GM18508 (cell line): ENCODE results near the gene ZNF90.
"Not testable (repeated sequence)": the region's sequence is repeated elsewhere in the genome, so short reads cannot be mapped to it uniquely, and the experiment has no call there.

Source experiments
- ATAC-seq: cut with Tn5 transposase; IDR thresholded peaks from one replicate; pipeline ENCODE4 v1.9.1; 2021; ENCODE audit warnings: moderate number of reproducible peaks; ENCODE audit not compliant: insufficient read depth, unreplicated experiment

ZNF90 gene

DNA sequence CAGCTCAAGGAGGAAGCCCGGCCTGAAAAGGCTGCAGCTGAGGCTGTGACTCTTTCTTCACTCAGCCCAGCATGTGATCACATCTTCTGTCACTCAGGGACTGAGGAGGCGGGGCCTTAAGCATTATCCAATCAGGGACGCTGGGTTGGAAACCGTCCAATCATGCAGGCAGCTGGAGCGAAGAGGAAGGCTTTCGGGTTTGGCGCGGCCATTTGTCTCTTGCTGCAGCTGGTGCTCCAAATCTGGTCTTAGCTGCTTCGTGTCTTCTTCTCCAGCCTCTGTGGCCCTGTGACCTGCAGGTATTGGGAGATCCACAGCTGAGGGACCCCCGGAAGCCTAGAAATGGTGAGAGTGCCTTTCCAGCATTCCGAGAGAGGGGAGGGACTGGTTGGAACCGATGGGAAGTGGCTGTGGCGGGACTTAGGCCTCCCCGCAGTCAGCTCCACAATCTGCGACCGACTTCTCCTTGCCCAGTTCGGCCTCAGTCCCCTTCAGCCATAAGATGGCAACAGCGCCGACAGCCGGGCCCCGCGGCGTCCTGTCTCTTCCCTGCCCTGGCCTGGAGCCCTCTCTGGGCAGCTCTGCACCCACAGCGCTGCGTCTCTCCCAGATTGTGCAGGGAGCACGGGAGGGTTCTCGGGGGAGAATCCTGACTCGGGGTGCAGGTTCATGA is at the start of gene ZNF90:
Gene ZNF90, plus strand, starts transcription at position 210 of the 673 bp plus-strand sequence. Its CDS starts 133 bp downstream, at position 343.
- peak; percentile 72 for ATAC-seq

DNA sequence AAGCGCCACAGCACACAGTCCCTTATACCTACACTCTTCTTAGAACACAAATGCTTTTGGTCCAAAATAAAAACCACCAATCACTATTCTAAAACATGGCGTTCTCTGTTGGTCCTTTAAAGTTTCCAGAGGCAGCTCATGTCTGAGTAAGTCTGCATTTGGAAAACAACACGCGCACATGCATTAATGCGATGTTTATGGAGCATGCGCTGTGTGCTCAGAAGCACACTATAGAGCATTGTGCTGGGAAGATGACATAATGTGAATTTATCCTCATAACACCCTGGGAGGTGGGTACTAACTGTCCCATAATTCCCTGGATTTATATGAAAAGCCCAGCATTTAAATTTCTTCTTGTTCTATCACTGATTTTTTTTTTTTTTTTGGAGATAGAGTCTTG is 49.2 kb upstream of the ZNF90 start:
- no peak for ATAC-seq

DNA sequence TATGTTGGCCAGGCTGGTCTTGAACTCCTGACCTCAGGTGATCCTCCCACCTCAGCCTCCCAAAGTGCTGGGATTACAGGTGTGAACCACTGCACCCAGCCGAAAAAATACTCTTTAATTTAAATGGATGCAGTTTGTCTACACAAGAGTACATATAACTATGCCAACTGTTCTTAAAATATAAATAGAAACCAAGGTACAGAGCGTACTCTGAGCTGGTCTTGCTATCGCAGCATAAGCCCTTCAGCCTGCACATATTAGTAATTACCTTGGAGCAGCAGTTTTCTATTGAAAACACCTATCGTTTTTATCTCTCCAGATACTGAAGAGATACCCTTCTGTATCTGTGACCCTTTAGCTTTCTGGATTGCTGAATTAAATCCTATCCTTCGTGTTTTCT is 41.9 kb upstream of the ZNF90 start:
- no peak for ATAC-seq

DNA sequence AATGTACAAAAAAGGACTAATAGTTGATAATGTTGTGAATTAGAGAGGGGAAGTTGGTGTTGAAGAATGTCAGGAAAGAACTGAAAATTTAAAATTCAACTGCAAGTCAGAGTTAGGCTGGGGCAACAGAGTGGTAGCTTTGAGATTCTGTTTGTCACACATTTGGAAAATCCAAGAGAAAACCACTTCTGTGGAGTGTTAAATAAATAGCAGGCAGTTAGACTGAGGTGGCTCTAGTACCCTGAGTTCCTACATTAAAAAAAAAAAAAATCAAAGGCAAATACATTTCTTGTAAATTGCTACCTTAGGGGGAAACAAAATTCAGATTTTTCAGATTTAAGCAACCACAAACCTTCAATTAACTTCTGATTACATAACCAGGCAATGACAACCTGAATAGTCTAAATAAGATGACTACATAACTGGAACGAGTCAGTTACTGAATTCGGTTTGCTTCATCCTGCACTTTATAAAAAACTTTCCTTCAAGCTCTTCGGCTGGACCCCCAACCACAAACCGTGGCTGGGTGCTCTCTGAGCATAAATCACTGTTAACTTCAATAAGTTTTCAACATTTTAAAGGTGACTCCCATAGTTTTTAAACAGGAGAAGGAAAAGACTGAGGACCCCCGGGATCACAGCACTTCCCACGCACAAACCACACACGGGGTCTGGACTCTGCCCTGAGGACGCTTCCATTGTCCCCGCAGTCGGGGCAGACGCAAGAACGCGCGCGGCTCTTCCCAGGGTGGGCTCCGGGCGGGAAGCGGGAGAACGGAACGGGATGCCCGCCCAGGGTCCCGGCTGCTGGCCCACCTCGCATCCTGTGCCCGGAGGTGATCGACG is 39.2 kb upstream of the ZNF90 start:
- ATAC-seq = no peak

DNA sequence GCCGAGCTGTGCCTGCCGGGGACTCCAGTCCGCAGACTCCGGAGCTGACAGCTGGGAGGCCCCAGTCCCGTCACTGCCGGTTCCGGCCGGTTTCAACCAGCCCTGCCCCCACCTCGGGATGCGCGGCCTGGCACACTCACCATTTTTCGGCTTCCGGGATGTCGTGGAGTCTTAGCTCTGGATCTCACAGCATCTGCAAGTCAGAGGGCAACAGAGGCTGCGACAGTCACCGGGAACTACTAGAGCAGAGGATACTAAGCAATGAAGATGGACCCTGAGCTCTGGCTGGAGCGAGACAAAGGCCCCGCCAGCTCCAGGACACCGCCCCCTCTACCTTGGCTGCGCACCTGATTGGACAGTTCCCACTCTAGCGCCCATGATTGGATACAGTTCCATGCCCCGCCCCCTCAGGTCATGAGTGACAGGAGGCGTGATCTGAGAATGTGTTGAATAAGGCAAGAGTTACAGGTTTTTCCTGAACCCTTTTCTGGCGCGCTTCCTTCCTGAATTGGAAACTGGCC is 38.5 kb upstream of the ZNF90 start, which contains the start of gene ZNF682:
Gene ZNF682, minus strand, starts transcription at position 303 of the 521 bp plus-strand sequence. Its CDS starts 160 bp downstream, at position 143.
- ATAC-seq = peak; percentile 92

DNA sequence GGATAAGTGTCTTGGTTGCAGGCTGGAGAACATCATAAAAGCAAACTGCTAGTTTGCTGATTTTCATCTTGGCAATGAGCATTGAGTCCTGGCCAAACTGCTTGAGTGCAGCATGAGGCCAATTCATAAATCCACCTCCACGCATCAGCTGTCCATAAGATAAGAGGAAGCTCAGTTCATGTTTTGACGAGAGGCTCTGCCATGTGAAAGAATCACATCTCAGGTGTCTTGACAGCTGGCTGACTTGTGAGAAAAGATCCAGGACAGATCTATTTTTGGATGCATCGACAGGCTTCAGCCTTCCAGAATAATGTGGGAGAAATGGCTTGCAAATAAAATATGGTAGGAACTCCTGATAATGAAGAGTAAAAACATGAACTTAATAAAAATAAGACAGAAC is 33.1 kb upstream of the ZNF90 start:
- ATAC-seq = no peak

DNA sequence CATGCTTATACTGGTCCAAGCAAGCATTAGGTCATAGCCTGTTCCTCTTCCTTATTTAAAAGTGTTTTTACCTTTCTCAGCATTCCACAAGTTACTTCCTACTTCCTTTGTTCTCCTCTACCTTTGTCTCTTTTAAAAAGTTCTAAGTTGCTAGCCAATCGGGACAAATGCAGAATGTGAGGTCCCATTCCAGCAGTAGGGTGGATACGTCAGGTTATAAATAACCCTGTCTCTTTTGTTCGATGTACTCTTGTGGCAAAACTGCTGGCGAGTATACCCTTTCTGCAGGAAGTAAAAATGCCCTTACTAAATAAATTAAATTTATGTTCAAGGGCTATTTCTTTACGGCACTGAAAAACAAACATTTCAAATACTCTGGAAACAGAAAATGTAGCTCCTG is 32.1 kb upstream of the ZNF90 start:
- ATAC-seq = not testable (repeated sequence)

DNA sequence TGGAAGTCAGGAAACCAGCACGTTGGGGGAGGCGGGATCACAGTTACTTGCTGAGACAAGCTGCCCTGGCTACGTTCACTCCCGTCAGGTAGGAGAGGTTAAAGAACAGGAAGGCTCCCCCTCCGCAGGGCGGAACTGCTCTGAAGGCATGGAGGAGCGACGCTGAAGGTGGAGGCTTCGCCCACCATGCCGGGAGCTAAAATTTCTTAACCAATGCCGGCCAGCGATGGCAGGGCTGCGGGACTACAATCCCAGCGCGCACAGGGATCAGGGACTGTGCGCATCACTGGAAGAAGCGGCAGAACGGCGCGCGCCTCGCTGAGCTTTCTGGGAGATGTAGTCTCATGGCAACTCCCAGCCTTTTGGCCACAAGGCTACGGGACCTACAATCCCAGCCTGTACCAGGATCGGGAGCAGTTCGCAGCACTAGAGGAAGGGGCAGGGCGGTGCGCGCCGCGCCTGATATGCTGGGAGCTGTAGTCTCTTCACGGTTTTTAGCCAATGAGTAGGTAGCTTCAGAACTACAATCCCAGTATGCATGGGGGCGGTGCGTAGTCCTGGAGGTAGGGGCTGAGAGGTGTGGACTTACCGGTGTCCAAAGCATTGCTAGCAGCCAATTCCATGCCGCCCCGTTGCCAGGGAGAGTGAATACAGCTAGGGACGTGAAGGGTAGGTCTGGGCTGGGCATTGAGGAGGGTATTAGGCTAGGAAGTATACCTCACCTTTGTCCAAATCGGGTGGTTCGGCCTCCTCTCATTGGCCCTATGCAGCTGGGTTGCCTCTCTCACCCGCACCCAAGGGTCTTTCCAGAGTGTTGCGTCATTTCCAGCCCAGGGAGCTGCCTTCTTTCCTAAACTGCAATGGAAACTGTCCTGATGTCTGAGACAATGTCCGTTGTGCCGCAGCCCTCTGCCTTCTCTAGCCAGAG is 25.7 kb upstream of the ZNF90 start:
- ATAC-seq = peak; percentile 70

DNA sequence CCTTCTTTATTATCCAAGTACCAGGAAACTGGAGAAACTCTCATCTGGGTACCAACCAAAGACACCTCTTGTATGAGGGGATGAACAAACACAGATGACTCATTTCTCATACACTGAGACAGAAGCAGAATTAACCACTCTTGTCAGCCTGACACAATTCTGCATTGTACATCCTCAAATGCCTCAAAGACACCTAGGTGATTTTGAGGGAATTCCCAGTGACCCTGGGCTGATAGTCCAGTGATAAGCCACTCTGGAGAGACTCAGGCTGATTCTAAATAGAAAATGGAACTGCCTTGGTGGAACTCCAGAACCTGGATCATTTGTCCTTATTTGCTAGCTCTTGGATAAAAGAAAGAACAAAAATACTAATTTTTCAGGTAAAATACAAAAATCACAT is 19.1 kb upstream of the ZNF90 start:
- not testable (repeated sequence) for ATAC-seq

DNA sequence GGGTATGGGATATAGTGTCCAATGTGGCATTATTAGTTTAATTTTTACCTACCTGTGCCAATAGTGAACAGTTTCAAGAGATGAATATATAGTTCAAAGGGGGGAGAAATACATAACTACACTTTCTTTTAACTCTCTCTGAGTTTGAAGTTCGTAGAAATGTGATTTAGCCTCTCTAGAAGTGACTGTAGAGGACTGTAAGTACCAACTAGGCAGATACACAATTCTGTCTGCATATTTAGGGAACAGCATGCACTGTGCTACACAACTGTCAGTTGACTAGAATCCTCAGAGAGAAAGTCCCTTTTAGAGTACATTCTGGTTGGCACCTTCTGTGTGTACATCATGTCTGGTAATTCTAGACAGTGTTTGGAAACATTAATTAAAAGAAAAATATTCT is 17.5 kb upstream of the ZNF90 start:
- no peak for ATAC-seq

DNA sequence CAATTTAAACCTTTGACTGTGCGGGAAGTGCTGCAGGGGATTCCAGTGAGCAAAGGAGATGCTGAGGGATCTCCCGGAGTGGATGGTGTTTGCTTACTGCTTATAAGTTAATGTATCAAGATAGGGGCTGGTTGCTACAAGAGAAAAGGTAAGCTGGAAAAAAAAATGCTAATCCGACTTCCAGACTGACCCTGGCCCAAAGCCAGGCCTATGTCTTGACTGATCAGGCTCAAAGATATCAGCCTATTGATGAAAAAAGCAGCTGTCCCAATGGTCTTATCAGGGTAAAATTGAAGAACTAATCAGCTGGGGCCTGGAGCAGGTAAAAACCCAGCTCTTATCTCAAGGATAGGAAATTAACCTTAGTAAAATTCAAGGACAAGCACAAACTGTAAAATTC is 10.9 kb upstream of the ZNF90 start:
- ATAC-seq = no peak

DNA sequence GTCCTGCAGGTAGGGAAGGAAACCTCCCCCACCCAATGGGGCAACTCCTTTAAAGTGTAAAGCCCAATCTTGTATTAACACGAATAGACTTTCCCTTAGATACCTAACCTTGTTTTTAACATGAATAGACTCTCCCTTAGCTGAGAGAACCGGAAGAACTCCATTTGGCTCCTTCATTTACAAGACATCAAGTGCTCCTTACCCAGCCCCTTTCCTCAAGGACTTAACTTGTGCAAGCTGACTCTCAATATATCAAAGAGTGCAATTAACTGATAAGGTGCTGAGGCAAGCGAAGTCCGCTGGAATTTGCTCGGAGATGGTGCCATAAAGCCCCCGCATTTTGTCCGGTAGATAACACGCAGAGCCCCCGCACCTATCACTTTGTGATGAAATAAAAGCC is 9.9 kb upstream of the ZNF90 start:
- no peak for ATAC-seq

DNA sequence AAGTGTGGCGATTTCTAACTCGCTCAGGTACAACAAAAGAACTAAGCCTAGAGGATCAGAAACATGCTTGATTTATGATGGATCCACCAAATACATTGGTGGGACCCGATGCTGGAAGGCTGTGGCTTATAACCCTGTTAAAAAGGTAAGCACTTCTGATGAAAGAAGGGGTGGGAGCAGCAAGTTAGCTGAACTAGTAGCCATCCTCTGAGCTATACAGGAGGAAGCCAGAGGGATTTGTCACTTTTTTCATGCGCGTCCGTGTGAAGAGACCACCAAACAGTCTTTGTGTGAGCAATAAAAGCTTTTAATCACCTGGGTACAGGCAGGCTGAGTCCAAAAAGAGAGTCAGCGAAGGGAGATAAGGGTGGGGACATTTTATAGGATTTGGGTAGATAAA is 9.2 kb upstream of the ZNF90 start:
- ATAC-seq = not testable (repeated sequence)

DNA sequence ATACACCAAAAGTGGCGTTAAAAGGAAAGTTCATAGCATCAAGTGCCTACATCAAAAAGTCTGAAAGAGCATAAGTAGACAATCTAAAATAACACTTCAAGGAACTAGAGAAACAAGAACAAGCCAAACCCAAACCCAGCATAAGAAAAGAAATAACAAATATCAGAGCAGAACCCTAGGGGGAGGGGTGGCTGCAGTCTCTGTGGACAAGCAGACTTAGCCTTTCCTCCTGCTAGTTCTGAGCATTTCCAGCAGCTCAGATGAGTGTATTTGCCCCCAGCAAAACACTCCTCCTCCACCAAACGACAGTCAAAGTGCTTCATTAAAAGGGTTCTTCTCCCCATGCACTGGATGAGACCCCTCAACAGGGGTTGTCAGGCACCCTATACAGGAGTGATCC is 7.1 kb upstream of the ZNF90 start:
- no peak for ATAC-seq

DNA sequence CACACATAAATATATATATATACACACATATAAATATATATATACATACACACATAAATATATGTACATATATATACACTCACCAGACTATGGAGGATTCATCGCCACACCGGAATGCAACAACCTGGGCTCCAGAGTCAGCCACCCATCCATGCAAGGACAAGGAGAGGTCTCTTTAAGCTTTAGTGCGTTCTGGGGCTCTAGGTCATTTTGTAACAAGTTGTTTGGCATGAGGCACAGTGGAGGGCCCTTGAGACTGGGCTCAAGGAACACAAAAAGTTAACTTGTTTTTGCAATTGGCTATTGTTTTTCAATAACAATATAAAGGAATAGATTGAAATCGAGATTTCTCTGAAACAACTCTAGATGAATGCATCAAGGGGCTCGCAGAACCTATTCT is 4.9 kb upstream of the ZNF90 start:
- no peak for ATAC-seq

DNA sequence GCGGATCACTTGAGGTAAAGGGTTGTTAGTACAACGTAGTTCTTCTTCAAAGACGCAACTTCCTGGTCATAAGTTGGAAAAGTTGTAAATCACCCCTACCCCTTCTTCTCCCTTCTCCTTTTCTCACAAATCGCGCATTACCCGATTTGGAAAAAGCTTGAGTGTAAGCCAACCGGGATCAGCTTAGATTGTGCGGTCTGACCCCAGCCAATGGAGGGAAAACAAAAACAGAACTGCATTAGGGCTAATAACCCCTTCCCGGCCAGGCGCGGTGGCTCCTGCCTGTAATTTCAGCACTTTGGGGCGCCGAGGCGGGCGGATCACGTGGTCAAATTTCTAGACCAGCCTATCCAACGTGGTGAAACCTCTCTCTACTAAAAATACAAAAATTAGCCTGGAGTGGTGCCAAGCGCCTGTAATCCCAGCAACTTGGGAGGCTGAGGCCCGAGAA is 806 bp downstream of the ZNF90 start:
- no peak for ATAC-seq

DNA sequence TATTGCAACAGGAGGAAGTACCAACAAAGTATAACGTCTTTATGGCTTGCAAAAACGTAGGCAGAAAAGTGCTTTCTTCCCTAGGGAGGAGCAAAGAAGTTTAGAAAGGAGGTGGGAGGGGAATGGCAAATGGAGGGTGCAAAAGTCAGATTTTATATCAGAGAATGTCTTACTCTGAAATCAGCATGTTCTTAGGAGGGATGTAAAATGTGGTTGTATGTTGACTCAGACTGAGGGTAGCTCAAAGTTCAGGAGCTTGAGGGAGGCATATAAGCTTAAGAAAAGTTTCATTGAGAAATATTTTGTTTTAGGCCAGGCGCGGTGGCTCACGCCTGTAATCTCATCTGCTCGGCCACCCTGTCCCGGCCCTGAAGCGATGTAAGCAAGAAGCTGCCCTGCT is 1.7 kb downstream of the ZNF90 start:
- ATAC-seq = no peak

DNA sequence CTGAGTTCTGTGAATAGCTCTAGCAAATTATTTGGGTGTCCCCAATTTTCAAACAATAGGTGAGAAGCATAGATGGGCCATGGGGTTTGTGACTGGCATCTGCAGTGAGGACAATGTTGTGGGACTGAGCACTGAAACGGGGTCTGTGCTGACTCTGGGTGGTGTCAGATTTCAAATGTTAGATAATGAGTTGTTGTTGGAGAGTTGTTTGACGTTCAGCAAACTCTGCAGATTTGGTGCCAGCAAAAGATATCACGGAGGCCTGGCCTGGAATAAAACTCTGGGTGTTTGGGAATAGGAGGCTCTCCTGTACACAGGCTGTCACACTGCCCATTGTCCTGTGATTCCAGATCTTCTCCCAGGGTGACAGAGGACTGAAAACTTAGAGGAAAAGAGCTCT is 2.9 kb downstream of the ZNF90 start:
- ATAC-seq = no peak

DNA sequence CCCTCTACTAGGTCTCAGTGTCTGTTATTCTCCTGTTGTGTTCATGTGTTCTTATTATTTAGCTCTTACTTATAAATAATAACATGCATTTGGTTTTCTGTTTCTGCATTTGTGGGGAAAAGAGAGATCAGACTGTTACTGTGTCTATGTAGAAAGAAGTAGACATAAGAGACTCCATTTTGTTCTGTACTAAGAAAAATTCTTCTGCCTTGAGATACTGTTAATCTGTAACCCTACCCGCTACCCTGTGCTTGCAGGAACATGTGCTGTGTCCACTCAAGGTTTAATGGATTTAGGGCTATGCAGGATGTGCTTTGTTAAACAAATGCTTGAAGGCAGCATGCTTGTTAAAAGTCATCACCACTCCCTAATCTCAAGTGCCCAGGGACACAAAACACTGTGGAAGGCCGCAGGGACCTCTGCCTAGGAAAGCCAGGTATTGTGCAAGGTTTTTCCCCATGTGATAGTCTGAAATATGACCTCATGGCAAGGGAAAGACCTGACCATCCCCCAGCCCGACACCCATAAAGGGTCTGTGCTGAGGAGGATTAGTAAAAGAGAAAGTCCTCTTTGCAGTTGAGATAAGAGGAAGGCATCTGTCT is 4.5 kb downstream of the ZNF90 start:
- ATAC-seq = not testable (repeated sequence)

DNA sequence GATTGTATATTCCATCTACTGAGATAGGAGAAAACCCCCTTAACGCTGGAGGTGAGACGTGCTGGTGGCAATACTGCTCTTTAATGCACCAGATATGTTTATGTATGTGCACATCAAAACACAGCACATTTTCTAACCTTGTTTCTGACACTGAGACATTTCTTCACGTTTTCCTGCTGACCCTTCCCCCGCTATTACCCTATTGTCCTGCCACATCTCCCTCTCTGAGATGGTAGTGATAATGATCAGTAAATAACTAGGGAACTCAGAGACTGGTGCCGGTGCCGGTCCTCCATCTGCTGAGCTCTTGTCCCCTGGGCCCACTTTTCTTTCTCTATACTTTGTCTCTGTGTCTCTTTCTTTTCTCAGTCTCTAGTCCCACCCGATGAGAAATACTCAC is 5.1 kb downstream of the ZNF90 start:
- ATAC-seq = not testable (repeated sequence)
